NCI-H2029 treated with DMSO at 0.1 percent for 48 hours (cell line): ENCODE measurements around the gene DLG2.
A peak's percentile ranks its signal among the peaks of the same experiment; 100 is the strongest.
"Not testable (repeated sequence)": the region's sequence is repeated elsewhere in the genome, so short reads cannot be mapped to it uniquely, and the experiment has no call there.

ENCODE experiments used
- DNase-seq: peaks from one replicate; lab custom pipeline; 2025; lab: John Stamatoyannopoulos, UW

The DLG2 gene

GRCh38 chr11:85627332-85627997, at the start of gene DLG2:
Gene DLG2, minus strand, starts transcription at chr11:85627344.
- DNase-seq = no peak

GRCh38 chr11:85673393-85673792, 46.2 kb upstream of the DLG2 start:
- DNase-seq = no peak

GRCh38 chr11:85672105-85672902, 45.2 kb upstream of the DLG2 start:
- no peak for DNase-seq

- not testable (repeated sequence) for DNase-seq
Observed at GRCh38 chr11:85670949-85671663, 44.0 kb upstream of the DLG2 start.

- no peak for DNase-seq
Observed at GRCh38 chr11:85668157-85668556, 41.0 kb upstream of the DLG2 start.

GRCh38 chr11:85666687-85667086, 39.5 kb upstream of the DLG2 start:
- DNase-seq = no peak

- no peak for DNase-seq
Observed at GRCh38 chr11:85665733-85666132, 38.6 kb upstream of the DLG2 start.

GRCh38 chr11:85664615-85665481, 37.7 kb upstream of the DLG2 start, which contains the start of gene CREBZF:
Gene CREBZF, minus strand, starts transcription at chr11:85665129. Its CDS starts 254 bp downstream, at chr11:85664875.
- DNase-seq = peak; percentile 86

GRCh38 chr11:85663753-85664614, 36.8 kb upstream of the DLG2 start:
- DNase-seq = no peak

- DNase-seq = no peak
Observed at GRCh38 chr11:85663080-85663752, 36.1 kb upstream of the DLG2 start.

GRCh38 chr11:85661972-85662664, 35.0 kb upstream of the DLG2 start:
- no peak for DNase-seq

GRCh38 chr11:85658180-85658579, 31.0 kb upstream of the DLG2 start:
- no peak for DNase-seq

GRCh38 chr11:85656777-85657176, 29.6 kb upstream of the DLG2 start:
- no peak for DNase-seq

- DNase-seq = not testable (repeated sequence)
Observed at GRCh38 chr11:85654343-85654742, 27.2 kb upstream of the DLG2 start.

- no peak for DNase-seq
Observed at GRCh38 chr11:85652786-85653447, 25.8 kb upstream of the DLG2 start.

- no peak for DNase-seq
Observed at GRCh38 chr11:85651118-85651517, 24.0 kb upstream of the DLG2 start.

- DNase-seq = peak; percentile 72
Observed at GRCh38 chr11:85647604-85648299, 20.6 kb upstream of the DLG2 start, which contains the start of gene TMEM126A. Gene TMEM126A, plus strand, starts transcription at chr11:85647967. Its CDS starts 2,289 bp downstream, at chr11:85650256.

- DNase-seq = no peak
Observed at GRCh38 chr11:85647078-85647477, 19.9 kb upstream of the DLG2 start.
